Measurements from ENCODE around the gene GPR63.
"Not testable (repeated sequence)": the region's sequence is repeated elsewhere in the genome, so short reads cannot be mapped to it uniquely, and the experiment has no call there.

The GPR63 gene, protein sequence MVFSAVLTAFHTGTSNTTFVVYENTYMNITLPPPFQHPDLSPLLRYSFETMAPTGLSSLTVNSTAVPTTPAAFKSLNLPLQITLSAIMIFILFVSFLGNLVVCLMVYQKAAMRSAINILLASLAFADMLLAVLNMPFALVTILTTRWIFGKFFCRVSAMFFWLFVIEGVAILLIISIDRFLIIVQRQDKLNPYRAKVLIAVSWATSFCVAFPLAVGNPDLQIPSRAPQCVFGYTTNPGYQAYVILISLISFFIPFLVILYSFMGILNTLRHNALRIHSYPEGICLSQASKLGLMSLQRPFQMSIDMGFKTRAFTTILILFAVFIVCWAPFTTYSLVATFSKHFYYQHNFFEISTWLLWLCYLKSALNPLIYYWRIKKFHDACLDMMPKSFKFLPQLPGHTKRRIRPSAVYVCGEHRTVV

GRCh38 chr6:96837081-96837971, at the start of gene GPR63:
GPR63 (minus strand) TSS chr6:96837477; CDS start chr6:96799731, 37,746 bp downstream.
- TF ChIP-seq CTCF (IDR thresholded peaks at IDR 0.05): no peak
- peak within 1 kb of the TSS; percentile 48 to 73 for H3K27ac ChIP-seq
- peak; percentile 79 for DNase-seq (ENCODE audit: low spot score)
- peak within 1 kb of the TSS; percentile 88 for H3K4me3 ChIP-seq

DNA sequence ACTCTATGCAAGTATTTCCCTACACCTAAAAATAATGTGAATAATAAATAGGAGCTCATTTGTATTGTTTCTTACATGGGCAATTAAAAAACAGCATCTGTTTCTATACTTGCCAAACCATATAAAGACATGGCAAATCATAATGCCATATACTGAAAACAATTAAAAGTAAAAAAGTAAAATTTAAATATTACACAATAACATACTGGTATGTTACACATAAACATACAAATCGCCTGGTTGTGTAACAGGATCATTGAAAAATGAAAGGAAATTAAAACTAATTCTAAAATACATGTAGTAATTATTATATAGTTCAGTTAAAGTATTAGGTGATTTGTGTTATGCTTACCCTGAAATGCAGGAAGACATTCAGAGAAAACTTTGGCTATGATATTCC, 49.2 kb upstream of the GPR63 start:
- no peak for TF ChIP-seq CTCF (IDR thresholded peaks at IDR 0.05)
- no peak for DNase-seq (ENCODE audit: low spot score)
- Histone ChIP-seq H3K27ac (no peak overlapping the region), H3K4me3 (no peak overlapping the region)

DNA sequence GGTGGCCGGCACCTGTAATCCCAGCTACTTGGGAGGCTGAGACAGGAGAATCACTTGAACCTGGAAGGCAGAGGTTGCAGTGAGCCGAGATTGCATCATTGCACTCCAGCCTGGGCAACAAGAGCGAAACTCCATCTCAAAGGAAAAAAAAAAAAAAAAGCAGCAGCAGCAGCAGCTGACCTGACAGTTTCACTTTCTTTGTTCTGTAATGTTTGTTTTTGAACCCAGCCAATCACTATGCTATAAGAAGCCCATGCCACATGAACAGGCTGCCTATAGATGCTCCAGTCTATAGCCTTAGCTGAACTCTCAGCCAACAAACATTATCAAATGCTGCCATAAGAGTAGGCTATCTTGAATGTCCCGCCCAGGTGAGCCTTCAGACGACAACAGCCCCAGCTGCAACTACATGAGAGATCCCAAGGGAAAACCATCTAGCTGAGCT, 47.9 kb upstream of the GPR63 start:
- not testable (repeated sequence) for H3K27ac ChIP-seq; DNase-seq (ENCODE audit: low spot score); H3K4me3 ChIP-seq

GRCh38 chr6:96878143-96878542, 40.9 kb upstream of the GPR63 start:
- H3K27ac ChIP-seq: no peak overlapping the region
- TF ChIP-seq CTCF (IDR thresholded peaks at IDR 0.05): no peak
- DNase-seq (ENCODE audit: low spot score): no peak
- no peak overlapping the region for H3K4me3 ChIP-seq

GRCh38 chr6:96876886-96877545, 39.7 kb upstream of the GPR63 start:
- no peak overlapping the region for H3K4me3 ChIP-seq
- TF ChIP-seq CTCF (IDR thresholded peaks at IDR 0.05): no peak
- no peak for DNase-seq (ENCODE audit: low spot score)
- no peak overlapping the region for H3K27ac ChIP-seq

DNA sequence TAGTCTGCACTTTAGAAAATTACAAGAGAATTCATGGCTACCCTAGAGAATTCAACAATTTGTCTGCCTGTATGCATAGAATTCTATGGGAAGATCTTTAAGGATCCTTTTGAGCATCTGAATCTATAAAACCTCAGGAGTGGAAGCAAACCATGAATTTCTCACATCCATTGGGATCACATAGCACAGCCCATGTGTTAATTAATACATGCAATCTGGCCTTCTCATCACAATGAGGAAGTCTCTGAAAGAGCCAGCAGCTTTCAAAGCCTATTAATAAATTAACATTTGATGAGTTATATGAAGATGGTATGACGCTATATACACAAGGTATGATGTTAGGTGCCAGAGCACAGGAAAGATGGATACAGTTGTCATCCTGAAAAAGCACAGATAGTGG, 35.7 kb upstream of the GPR63 start:
- Histone ChIP-seq H3K4me3 (no peak overlapping the region), H3K27ac (no peak overlapping the region)
- TF ChIP-seq CTCF (IDR thresholded peaks at IDR 0.05): no peak
- DNase-seq (ENCODE audit: low spot score): no peak

GRCh38 chr6:96865055-96865405, 27.8 kb upstream of the GPR63 start:
- no peak for TF ChIP-seq CTCF (IDR thresholded peaks at IDR 0.05)
- no peak for DNase-seq (ENCODE audit: low spot score)
- Histone ChIP-seq H3K27ac (no peak overlapping the region), H3K4me3 (no peak overlapping the region)
